Esophagus muscularis mucosa (tissue), 4 donors: ENCODE results near the gene TMEM218. TPM values are rescaled to one million over a fixed set of nuclear protein-coding genes. Genes with fewer than 3 reads are reported as not detected.
"Not testable (repeated sequence)": the region's sequence is repeated elsewhere in the genome, so short reads cannot be mapped to it uniquely, and the experiment has no call there.

Source experiments
- DNase-seq: peaks from one replicate; pipeline ENCODE4 v3.0.0-alpha.2; 2017; ENCODE audit errors: extremely low spot score
- H3K27ac ChIP-seq, 4 donors: fragments of 200-600 bp; sonication (generic); replicated peaks in 1 of 4; 1 replicate in 3 of 4; 2 replicates in 1 of 4; pipeline ENCODE4 v1.5.1; 2016 to 2019; ENCODE audit warnings: mild to moderate bottlenecking in 1 of 4
- H3K27me3 ChIP-seq, 4 donors: fragments of 200-600 bp; sonication (generic); one replicate each; pipeline versions ENCODE4 v1.5.1 to v1.6.0; 2016 to 2019
- H3K36me3 ChIP-seq, 4 donors: fragments of 200-600 bp; sonication (generic); one replicate each; pipeline ENCODE4 v1.5.1; 2016 to 2019
- H3K4me1 ChIP-seq, 4 donors: fragments of 200-600 bp; sonication (generic); one replicate each; pipeline ENCODE4 v1.5.1; 2016 to 2019
- H3K4me3 ChIP-seq, 4 donors: fragments of 200-600 bp; sonication (generic); 1 replicate in 2 of 4; 2 replicates in 2 of 4; pipeline ENCODE4 v1.5.1; 2016 to 2019; ENCODE audit warnings: mild to moderate bottlenecking in 4 of 4, moderate library complexity in 1 of 4
- H3K9me3 ChIP-seq, 4 donors: fragments of 200-600 bp; sonication (generic); 1 replicate in 3 of 4; 2 replicates in 1 of 4; pipeline ENCODE4 v1.5.1; 2016 to 2019
- EP300 ChIP-seq: sonication (generic); formaldehyde crosslinking; IDR thresholded peaks from one replicate; pipeline ENCODE4 v1.6.1; 2017; ENCODE audit warnings: antibody characterized with exemption
- POLR2A ChIP-seq: fragments of 450-650 bp; IDR thresholded peaks from one replicate; pipeline ENCODE4 v1.6.1; 2017; ENCODE audit warnings: antibody characterized with exemption, moderate library complexity, mild to moderate bottlenecking, low read depth
- POLR2AphosphoS5 ChIP-seq, 2 donors: sonication (generic); formaldehyde crosslinking; IDR thresholded peaks; one replicate each; pipeline ENCODE4 v1.6.1; 2017; ENCODE audit warnings: antibody characterized with exemption in 2 of 2
- WGBS: methylation state at CpG from one replicate; pipeline ENCODE4 v1.1.5; 2018; 5-methylcytosine and 5-hydroxymethylcytosine counted together
- intact Hi-C: fragments of 100-400 bp; cut with DNase I; formaldehyde crosslinking; loops from one replicate; pipeline ENCODE4 v1.15.1; 2023
- total RNA-seq, 4 donors: library from RNA; depleted of rRNA; stranded (reverse); fragments of >200 nt; gene quantifications; one replicate each; pipeline versions ENCODE4 v1.1.0 to v1.2.1, GENCODE V29; 2016
- TF ChIP-seq, protein P1 (sequence below), 3 experiments: fragments of 200-600 bp in 2 of 3; fragments of 450-650 bp in 1 of 3; sonication (generic) in 2 of 3; IDR thresholded peaks; one replicate each; pipeline ENCODE4 v1.5.1; 2017 to 2019; ENCODE audit warnings: antibody characterized with exemption in 3 of 3, mild to moderate bottlenecking in 2 of 3, moderate library complexity in 1 of 3

Gene TMEM218
- total RNA-seq, 4 donors from 2014 or later = 13.1 to 20.4 (median 15.5) TPM

DNA sequence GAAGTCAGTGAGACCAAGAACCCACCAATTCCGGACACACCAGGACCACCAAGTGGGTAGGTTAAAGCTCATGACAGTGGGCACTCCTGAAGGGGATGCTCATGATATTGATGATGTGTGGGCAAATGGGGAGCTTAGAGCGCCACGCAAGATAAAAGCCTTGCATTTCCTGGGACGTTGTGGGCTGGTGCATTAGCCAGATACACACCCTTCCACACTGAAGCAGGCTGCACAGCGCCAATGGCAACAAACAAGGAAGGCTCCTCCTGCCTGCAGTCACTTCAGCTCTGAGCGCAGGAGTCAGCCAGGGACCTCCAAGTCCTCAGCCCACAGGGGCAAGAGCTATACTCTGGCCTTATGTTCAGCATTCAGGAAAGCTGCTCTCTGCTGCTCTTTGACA is 20.6 kb downstream of the TMEM218 start:
- no peak for DNase-seq
- intact Hi-C loops = no loop called here
- Histone ChIP-seq H3K4me3 (no peak overlapping the region), H3K4me1 (peaks cover 3 to 7% (median 6%) of the 10 kb centered on the region in 4 donors), H3K27me3 (no peaks in the 10 kb centered on the region), H3K9me3 (no peaks in the 10 kb centered on the region), H3K36me3 (peaks cover 2 to 11% (median 7%) of the 10 kb centered on the region in 4 donors), H3K27ac (no peak overlapping the region)
- 80% methylated on average over 6 of the region's 6 CpGs for WGBS
- TF ChIP-seq POLR2A = no peak
- TF ChIP-seq EP300 = no peak
- TF ChIP-seq POLR2AphosphoS5 (IDR thresholded peaks at IDR 0.05) = no peak
- TF ChIP-seq, protein P1, sequence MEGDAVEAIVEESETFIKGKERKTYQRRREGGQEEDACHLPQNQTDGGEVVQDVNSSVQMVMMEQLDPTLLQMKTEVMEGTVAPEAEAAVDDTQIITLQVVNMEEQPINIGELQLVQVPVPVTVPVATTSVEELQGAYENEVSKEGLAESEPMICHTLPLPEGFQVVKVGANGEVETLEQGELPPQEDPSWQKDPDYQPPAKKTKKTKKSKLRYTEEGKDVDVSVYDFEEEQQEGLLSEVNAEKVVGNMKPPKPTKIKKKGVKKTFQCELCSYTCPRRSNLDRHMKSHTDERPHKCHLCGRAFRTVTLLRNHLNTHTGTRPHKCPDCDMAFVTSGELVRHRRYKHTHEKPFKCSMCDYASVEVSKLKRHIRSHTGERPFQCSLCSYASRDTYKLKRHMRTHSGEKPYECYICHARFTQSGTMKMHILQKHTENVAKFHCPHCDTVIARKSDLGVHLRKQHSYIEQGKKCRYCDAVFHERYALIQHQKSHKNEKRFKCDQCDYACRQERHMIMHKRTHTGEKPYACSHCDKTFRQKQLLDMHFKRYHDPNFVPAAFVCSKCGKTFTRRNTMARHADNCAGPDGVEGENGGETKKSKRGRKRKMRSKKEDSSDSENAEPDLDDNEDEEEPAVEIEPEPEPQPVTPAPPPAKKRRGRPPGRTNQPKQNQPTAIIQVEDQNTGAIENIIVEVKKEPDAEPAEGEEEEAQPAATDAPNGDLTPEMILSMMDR (IDR thresholded peaks at IDR 0.05) = no peak

DNA sequence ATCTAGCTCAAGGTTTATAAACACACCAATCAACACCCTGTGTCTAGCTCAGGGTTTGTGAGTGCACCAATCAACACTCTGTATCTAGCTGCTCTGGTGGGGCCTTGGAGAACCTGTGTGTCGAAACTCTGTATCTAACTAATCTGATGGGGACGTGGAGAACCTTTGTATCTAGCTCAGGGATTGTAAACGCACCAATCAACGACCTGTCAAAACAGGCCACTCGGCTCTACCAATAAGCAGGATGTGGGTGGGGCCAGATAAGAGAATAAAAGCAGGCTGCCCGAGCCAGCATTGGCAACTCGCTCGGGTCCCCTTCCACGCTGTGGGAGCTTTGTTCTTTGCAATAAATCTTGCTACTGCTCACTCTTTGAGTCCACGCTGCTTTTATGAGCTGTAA is 21.3 kb downstream of the TMEM218 start:
- intact Hi-C loops, H3K27ac ChIP-seq: not testable (repeated sequence)
- WGBS = 78% methylated on average over 10 of the region's 10 CpGs

DNA sequence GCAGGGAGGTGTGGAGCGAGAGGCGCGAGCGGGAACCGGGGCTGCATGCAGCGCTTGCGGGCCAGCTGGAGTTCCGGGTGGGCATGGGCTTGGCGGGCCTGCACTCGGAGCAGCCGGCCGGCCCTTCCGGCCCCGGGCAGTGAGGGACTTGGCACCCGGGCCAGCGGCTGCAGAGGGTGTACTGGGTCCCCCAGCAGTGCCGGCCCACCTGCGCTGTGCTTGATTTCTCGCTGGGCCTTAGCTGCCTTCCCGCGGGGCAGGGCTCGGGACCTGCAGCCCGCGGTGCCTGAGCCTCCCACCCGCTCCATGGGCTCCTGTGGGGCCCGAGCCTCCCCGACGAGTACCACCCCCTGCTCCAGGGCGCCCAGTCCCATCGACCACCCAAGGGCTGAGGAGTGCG is 21.9 kb downstream of the TMEM218 start:
- WGBS = 94% methylated on average over 15 of the region's 31 CpGs
- intact Hi-C loops = not testable (repeated sequence)

More for the DNA sequence above, 21.3 kb downstream of the TMEM218 start:
- not testable (repeated sequence) for H3K9me3 ChIP-seq, H3K4me1 ChIP-seq, H3K36me3 ChIP-seq, H3K4me3 ChIP-seq, H3K27me3 ChIP-seq, DNase-seq

DNA sequence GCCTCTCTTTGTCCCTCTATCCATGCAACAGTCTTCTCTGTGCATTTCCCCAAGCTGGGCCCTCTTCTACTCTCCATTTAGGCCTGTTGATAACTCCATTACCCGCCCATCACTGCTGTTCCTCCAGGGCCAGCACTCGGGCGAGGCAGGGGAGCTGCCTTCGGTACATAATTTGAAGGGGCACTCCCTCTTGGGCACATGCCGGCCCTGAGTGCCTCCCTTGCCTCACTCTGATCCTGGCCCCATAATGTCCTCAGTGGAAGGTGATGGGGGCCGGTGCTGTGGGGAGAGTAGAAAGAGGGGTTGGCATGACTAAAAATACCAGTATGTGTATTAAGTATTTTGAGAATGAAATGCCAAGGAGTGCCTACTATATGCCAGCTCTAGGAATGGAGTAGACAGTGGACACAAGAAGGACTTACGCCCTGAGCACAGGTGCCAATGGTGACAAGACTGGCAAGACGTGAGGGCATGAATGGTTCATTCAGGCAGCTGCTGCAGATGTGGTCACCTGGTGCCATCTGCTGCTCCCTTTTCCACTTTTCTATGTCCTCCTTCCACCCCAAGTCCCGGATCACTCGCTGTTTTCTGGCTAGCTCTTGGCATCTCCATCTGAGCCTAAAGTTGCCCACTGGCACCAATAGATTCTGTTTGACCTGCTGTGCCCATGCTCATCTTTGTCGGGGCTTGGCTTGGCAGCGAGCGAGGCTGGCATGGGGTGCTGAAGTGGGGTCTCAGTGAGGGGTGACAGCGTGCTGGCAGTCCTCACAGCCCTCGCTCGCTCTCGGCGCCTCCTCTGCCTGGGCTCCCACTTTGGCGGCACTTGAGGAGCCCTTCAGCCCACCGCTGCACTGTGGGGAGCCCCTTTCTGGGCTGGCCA is 22.6 kb downstream of the TMEM218 start:
- H3K4me1 ChIP-seq = peaks cover 3 to 7% (median 6%) of the 10 kb centered on the region in 4 donors
- H3K9me3 ChIP-seq = no peaks in the 10 kb centered on the region
- WGBS = 83% methylated on average over 14 of the region's 20 CpGs
- TF ChIP-seq POLR2A = no peak
- intact Hi-C loops = no loop called here
- no peak overlapping the region for H3K4me3 ChIP-seq
- no peak overlapping the region for H3K27ac ChIP-seq
- H3K36me3 ChIP-seq = peaks cover 0 to 3% (median 0%) of the 10 kb centered on the region in 4 donors
- peaks cover 0 to 17% (median 0%) of the 10 kb centered on the region in 4 donors for H3K27me3 ChIP-seq
- no peak for DNase-seq

More for the DNA sequence above, 21.9 kb downstream of the TMEM218 start:
- H3K4me3 ChIP-seq, DNase-seq, H3K9me3 ChIP-seq, H3K4me1 ChIP-seq, H3K36me3 ChIP-seq, H3K27ac ChIP-seq: not testable (repeated sequence)
- H3K27me3 ChIP-seq = peaks cover 0 to 10% (median 0%) of the 10 kb centered on the region in 4 donors

DNA sequence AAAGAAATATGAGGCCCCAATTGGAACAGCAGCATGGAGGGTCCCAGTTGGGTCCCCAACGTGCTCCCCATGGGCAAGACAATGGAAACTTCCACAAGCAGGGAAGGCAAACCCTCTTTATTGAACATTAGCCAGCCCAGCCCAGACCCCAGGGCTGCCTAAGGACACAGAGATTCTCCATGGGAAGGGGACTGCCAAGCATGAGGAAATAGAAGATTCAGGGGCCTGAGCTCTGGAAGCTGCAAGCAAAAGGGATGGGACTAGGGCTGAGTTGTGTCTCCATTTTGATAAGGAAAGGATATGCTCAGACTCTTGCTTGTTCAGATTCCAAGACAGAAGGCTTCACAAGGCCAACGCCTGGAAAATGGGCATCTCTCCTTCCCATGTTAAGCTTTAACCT is 23.3 kb downstream of the TMEM218 start:
- H3K4me3 ChIP-seq = no peak overlapping the region
- no peaks in the 10 kb centered on the region for H3K9me3 ChIP-seq
- peaks cover 0 to 24% (median 0%) of the 10 kb centered on the region in 4 donors for H3K27me3 ChIP-seq
- peaks cover 0 to 3% (median 0%) of the 10 kb centered on the region in 4 donors for H3K36me3 ChIP-seq
- intact Hi-C loops = no loop called here
- DNase-seq = no peak
- peaks cover 3 to 7% (median 6%) of the 10 kb centered on the region in 4 donors for H3K4me1 ChIP-seq
- 97% methylated on average over 2 of the region's 2 CpGs for WGBS
- H3K27ac ChIP-seq = no peak overlapping the region
- TF ChIP-seq POLR2A (no peak), POLR2AphosphoS5 (IDR thresholded peaks at IDR 0.05) (no peak), EP300 (no peak)
- TF ChIP-seq, protein P1 (IDR thresholded peaks at IDR 0.05) = no peak

DNA sequence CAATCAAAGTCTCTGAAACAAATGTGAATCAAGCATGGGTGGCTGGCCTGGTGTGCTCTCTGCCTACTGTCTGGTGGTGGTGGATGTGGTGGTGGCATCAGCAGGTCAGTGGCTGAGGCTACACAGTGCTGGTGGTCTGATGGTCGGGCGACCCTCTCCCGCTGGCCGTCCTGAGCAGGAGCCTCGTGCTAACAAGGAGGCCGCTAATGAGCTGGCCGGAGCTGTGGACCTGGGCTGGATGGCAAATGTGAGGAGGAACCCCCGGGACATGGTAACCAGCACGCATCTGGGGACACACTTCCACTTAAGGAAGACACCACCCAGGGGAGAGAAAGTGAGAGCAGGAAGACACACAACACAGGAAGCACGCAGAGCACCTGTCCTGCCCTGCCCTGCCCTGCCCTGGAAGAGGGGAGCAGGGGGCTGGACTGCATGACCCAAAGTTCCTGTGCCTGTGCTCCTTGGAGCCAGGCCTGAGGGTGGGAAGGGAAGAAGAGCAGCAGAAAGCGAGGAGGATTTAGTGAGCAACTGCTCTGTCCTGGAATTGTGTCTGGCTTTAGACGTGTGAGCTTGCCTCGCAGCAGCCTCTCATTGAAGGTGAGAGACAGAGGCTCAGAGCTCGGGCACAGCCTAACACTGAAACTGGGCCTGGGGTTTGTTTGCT is 24.7 kb downstream of the TMEM218 start:
- H3K27me3 ChIP-seq = peaks cover 0 to 38% (median 0%) of the 10 kb centered on the region in 4 donors
- TF ChIP-seq POLR2AphosphoS5 (IDR thresholded peaks at IDR 0.05) (no peak), POLR2A (no peak), EP300 (no peak)
- TF ChIP-seq, protein P1 (IDR thresholded peaks at IDR 0.05) = no peak
- no peak overlapping the region for H3K27ac ChIP-seq
- DNase-seq = no peak
- no peaks in the 10 kb centered on the region for H3K36me3 ChIP-seq
- 90% methylated on average over 14 of the region's 14 CpGs for WGBS
- H3K4me3 ChIP-seq = no peak overlapping the region
- H3K4me1 ChIP-seq = peaks cover 3 to 7% (median 6%) of the 10 kb centered on the region in 4 donors
- intact Hi-C loops = no loop called here
- H3K9me3 ChIP-seq = no peaks in the 10 kb centered on the region
